Activated CD4-positive, alpha-beta T cell treated with anti-CD3 and anti-CD28 coated beads, Interleukin-2, amount 10 ng/mL, durations not matched to agents 7 days and 5 days (primary cell): ENCODE data around the gene ANKRD31. TPM values are rescaled to one million over a fixed set of nuclear protein-coding genes. Genes with fewer than 3 reads are reported as not detected.

Source experiments
- CTCF ChIA-PET: fragments of 350-600 bp; sonication (Branson Sonifier 250); formaldehyde crosslinking; loops from one replicate; lab custom pipeline; 2021; ENCODE audit warnings: antibody characterized with exemption; lab: Charles Lee
- POLR2A ChIA-PET: fragments of 350-600 bp; sonication (Branson Sonifier 250); formaldehyde crosslinking; loops from one replicate; lab custom pipeline; 2021; ENCODE audit warnings: antibody characterized with exemption; lab: Charles Lee
- DNase-seq: peaks from one replicate; pipeline ENCODE4 v3.0.0-alpha.2; 2020
- H3K27ac Mint-ChIP-seq: one replicate; pipeline ENCODE4 v1.8.0; 2021; ENCODE audit warnings: mild to moderate bottlenecking, moderate library complexity, mixed read lengths
- H3K27me3 Mint-ChIP-seq: one replicate; pipeline ENCODE4 v1.8.0; 2021; ENCODE audit warnings: mixed read lengths
- H3K36me3 Mint-ChIP-seq: one replicate; pipeline ENCODE4 v1.8.0; 2021; ENCODE audit warnings: low read depth, mixed read lengths
- H3K4me1 Mint-ChIP-seq: one replicate; pipeline ENCODE4 v1.8.0; 2021; ENCODE audit warnings: mixed read lengths
- H3K4me3 Mint-ChIP-seq: one replicate; pipeline ENCODE4 v1.8.0; 2021; ENCODE audit warnings: mild to moderate bottlenecking, moderate library complexity, mixed read lengths
- H3K9me3 Mint-ChIP-seq: one replicate; pipeline ENCODE4 v1.8.0; 2021; ENCODE audit warnings: mixed read lengths
- total RNA-seq, 2 experiments: library from RNA; stranded (reverse); gene quantifications; one replicate each; pipeline ENCODE4 v1.2.3, GENCODE V29; 2021

The ANKRD31 gene
- total RNA-seq, 2 experiments from 2014 or later, result 0.17 TPM

- Mint-ChIP-seq H3K4me3 (no peak overlapping the region), H3K36me3 (peaks cover 18% of the 10 kb centered on the region), H3K9me3 (no peaks in the 10 kb centered on the region), H3K27ac (peak overlapping the region; percentile 84), H3K4me1 (peaks cover 34% of the 10 kb centered on the region), H3K27me3 (no peaks in the 10 kb centered on the region)
- DNase-seq, result peak; percentile 64
- POLR2A ChIA-PET, result no interaction called here
- CTCF ChIA-PET, result interaction anchor here (1.2 to 1.5 kb wide), 2 partner anchors 13 to 15 kb away, joined by 3 read pairs; no protein-coding TSS in a partner anchor
Observed at GRCh38 chr5:75034137-75034739, 202.4 kb downstream of the ANKRD31 start.

DNA sequence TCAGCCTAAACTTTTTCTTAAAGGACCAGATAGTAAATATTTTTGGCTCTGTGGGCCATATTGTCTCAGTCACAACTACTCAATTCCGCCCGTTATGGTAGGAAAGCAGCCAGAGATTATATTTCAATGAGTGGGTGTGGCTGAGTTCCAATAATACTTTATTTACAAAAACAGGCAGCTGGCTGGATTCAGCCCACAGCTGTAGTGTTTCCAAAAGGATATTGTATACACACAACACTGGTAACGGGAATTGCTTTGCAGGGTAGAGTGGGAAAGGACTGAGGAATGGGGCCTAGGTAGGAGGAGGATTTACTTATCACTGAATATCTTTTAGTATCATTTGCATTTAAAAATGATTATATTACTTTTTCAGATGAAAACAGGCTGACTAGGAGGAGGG is 205.3 kb downstream of the ANKRD31 start:
- POLR2A ChIA-PET, result no interaction called here
- Mint-ChIP-seq H3K27me3 (no peaks in the 10 kb centered on the region), H3K9me3 (no peaks in the 10 kb centered on the region), H3K4me1 (peaks cover 38% of the 10 kb centered on the region), H3K27ac (no peak overlapping the region), H3K4me3 (no peak overlapping the region), H3K36me3 (peaks cover 14% of the 10 kb centered on the region)
- DNase-seq, result no peak
- CTCF ChIA-PET, result no interaction called here

- Mint-ChIP-seq H3K27me3 (no peaks in the 10 kb centered on the region), H3K36me3 (peaks cover 8% of the 10 kb centered on the region), H3K27ac (no peak overlapping the region), H3K4me3 (no peak overlapping the region), H3K4me1 (peaks cover 30% of the 10 kb centered on the region), H3K9me3 (no peaks in the 10 kb centered on the region)
- POLR2A ChIA-PET, result no interaction called here
- no peak for DNase-seq
- CTCF ChIA-PET, result no interaction called here
Observed at GRCh38 chr5:75028090-75028489, 208.6 kb downstream of the ANKRD31 start.

GRCh38 chr5:75023368-75024159 is 213.1 kb downstream of the ANKRD31 start:
- no peak overlapping the region for H3K4me3 Mint-ChIP-seq
- no peaks in the 10 kb centered on the region for H3K36me3 Mint-ChIP-seq
- POLR2A ChIA-PET, result no interaction called here
- peaks cover 4% of the 10 kb centered on the region for H3K27me3 Mint-ChIP-seq
- CTCF ChIA-PET, result interaction anchor here (1.2 kb wide), 1 partner anchor 27 kb away, joined by 4 read pairs; no protein-coding TSS in a partner anchor
- peak overlapping the region; percentile 64 for H3K27ac Mint-ChIP-seq
- H3K9me3 Mint-ChIP-seq, result no peaks in the 10 kb centered on the region
- peak; percentile 30 for DNase-seq
- peaks cover 27% of the 10 kb centered on the region for H3K4me1 Mint-ChIP-seq

DNA sequence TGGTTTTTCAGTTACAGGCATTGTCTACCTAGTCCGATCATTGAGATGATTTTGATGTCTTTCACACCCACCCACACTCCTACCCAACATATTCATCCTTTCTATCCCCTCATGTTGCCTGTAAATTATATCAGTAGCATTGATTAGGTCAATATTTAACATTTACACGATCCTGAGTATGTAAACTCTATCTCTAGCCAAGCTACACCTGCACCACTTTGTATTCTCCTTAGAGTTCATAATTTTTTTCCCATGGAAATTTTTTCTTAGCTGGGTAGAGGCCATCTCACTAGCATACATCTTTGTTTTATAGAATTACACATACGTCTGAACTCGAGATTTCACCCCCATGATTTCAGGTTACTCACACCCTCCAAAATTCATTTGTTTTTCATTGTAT is 214.9 kb downstream of the ANKRD31 start:
- no peak overlapping the region for H3K4me3 Mint-ChIP-seq
- ChIA-PET POLR2A (no interaction called here), CTCF (interaction anchor here (1.3 kb wide), 1 partner anchor 32 kb away, joined by 3 read pairs; no protein-coding TSS in a partner anchor)
- no peak for DNase-seq
- no peaks in the 10 kb centered on the region for H3K9me3 Mint-ChIP-seq
- no peak overlapping the region for H3K27ac Mint-ChIP-seq
- peaks cover 4% of the 10 kb centered on the region for H3K27me3 Mint-ChIP-seq
- H3K36me3 Mint-ChIP-seq, result no peaks in the 10 kb centered on the region
- peaks cover 18% of the 10 kb centered on the region for H3K4me1 Mint-ChIP-seq

DNA sequence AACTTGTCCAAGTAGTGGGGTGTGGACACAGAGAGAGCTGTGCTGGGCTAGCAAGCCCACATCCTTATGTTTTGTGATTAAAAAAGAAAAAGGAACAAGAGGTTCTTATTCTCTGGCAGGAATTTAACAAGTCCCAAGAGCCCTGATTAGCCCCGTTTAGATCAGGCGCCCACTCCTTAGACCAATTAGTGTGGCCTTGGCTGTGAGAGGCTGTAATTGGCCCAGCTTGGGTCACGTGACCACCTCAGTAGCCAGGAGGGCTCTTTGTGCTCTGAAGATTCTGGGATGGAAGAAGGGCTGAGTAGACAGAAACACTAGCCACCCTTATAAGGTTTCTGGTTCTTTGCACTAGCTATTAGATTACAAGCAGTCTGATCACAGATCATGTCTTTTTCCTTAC is 215.5 kb downstream of the ANKRD31 start:
- POLR2A ChIA-PET, result no interaction called here
- H3K4me3 Mint-ChIP-seq, result no peak overlapping the region
- H3K27ac Mint-ChIP-seq, result no peak overlapping the region
- CTCF ChIA-PET, result interaction anchor here (0.6 to 1.3 kb wide), 2 partner anchors 14 to 31 kb away, joined by 3 read pairs; no protein-coding TSS in a partner anchor
- peaks cover 4% of the 10 kb centered on the region for H3K27me3 Mint-ChIP-seq
- no peak for DNase-seq
- peaks cover 18% of the 10 kb centered on the region for H3K4me1 Mint-ChIP-seq
- no peaks in the 10 kb centered on the region for H3K36me3 Mint-ChIP-seq
- no peaks in the 10 kb centered on the region for H3K9me3 Mint-ChIP-seq

DNA sequence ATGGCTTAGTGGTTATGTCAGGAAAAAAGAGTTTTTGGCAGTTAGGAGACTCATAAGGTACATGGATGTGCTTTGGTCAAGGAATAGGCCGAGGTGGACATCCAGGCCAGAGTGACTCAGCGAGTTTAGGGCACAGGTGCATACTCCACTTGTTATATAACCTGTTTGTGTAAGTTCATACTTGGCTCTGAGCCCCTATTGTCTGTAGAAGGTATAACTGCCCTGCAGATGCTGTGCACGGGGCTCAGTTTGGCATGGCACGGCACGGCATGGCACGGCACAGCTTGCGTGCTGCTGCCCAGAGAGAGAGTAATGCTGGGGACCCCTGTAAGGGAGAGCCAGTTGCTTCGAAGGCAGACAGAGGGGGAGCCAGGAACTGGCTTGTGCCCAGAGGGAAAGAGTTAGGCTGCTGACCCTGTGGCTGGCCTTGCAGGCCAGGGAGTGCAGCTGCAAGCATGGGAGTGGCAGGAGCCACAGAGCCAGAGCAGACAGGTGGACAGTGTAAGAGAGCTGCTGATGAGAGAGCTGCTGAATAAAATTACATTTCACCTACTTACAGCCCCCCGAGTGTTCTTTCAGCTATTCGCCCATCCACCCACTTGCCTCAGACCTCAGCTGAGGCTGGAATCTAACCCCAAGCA is 216.5 kb downstream of the ANKRD31 start:
- Mint-ChIP-seq H3K27ac (no peak overlapping the region), H3K4me1 (peaks cover 16% of the 10 kb centered on the region), H3K27me3 (peaks cover 4% of the 10 kb centered on the region), H3K36me3 (no peaks in the 10 kb centered on the region), H3K9me3 (no peaks in the 10 kb centered on the region), H3K4me3 (no peak overlapping the region)
- no peak for DNase-seq
- ChIA-PET POLR2A (no interaction called here), CTCF (no interaction called here)

DNA sequence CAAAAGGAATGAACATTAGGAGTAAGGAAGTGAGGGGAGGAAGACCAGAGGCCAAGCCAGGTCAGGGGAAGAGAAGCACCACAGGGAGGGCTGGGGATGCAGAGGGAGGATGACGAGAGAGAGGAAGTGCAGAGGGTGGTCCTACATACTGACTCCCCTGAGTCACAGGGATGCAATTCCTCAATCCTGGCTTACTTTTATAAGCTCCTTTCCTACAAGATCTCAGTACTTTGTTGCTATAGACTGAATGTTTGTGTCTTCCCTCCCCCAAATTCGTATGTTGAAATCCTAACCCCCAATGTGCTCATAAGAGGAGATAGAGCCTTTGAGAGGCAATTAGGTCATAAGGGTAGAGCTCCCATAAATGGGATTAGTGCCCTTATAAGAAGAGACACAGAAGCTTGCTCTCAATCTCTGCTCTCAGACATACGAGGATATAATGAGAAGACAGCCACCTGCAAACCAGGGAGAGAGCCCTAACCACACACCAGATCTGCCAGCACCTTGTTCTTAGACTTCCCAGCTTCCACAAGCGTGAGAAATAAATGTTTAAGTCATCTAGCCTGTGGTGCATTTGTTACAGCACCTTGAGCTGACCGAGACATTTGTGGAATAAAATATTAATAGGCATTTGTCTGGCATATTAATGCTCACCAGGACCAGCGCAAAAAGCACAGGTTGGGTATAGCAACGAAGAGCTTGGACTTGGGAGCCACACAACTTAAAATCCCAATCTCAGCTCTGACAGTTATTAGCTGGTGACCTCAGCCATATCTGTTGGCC is 217.7 kb downstream of the ANKRD31 start:
- Mint-ChIP-seq H3K9me3 (no peaks in the 10 kb centered on the region), H3K4me1 (peaks cover 10% of the 10 kb centered on the region), H3K4me3 (no peak overlapping the region), H3K27ac (no peak overlapping the region), H3K27me3 (peaks cover 4% of the 10 kb centered on the region), H3K36me3 (no peaks in the 10 kb centered on the region)
- ChIA-PET CTCF (no interaction called here), POLR2A (no interaction called here)
- no peak for DNase-seq

Other genes starting within 250 kb of the ANKRD31 start
- gene GCNT4, start 184.3 kb downstream of the ANKRD31 start, total RNA-seq, result 1 to 10 TPM; 1.7 to 2.3 TPM
- 10 to 100 TPM; 49.4 to 51.1 TPM for gene HMGCR, start 100.3 kb upstream of the ANKRD31 start, total RNA-seq